ENCODE measurements around the gene SLC9A9.

Gene SLC9A9

DNA sequence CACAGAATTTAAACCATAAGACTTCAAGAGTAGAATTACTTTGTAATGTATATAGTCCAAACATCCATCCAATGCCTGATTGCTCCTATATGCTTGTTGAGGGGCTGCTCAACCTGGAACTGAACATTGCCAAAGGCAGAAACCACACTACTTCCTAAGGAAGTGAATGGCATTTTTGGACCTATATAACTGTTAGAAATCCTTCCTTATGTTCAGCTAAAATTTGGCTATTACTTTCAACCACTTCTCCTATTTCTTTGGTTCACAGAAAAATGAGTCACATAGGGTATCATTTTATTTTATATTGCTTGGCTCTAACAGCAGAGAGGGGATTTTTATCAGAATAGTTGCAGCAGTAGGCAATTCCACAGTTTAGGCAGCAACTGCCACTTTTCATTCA, 342.1 kb downstream of the SLC9A9 start:
- no peak for DNase-seq (ENCODE audit: low read depth)

GRCh38 chr3:143503325-143503885, 344.9 kb downstream of the SLC9A9 start:
- DNase-seq (ENCODE audit: low read depth) = no peak

GRCh38 chr3:143502081-143502480, 346.2 kb downstream of the SLC9A9 start:
- DNase-seq (ENCODE audit: low read depth) = no peak

- no peak for DNase-seq (ENCODE audit: low read depth)
Measured at GRCh38 chr3:143497382-143497781, 350.9 kb downstream of the SLC9A9 start.

DNA sequence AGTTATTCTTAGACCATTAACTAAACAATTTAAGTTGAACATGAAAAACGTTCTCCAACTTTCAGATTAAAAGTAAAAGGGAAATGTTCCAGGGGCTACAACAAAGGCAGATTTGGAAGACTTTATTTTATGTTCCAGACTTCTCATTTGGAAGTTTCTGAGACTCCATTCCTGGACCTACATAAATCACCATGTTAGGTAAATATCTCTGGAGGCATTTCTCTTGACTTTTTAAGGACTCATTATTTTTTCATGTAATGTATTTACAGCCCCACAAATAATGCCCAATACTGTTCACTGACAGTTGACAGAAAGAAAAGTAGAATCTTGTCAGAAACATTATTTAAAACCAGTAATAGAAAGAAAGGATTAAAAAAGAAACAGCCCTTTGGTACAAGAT, 352.1 kb downstream of the SLC9A9 start:
- DNase-seq (ENCODE audit: low read depth) = no peak

DNA sequence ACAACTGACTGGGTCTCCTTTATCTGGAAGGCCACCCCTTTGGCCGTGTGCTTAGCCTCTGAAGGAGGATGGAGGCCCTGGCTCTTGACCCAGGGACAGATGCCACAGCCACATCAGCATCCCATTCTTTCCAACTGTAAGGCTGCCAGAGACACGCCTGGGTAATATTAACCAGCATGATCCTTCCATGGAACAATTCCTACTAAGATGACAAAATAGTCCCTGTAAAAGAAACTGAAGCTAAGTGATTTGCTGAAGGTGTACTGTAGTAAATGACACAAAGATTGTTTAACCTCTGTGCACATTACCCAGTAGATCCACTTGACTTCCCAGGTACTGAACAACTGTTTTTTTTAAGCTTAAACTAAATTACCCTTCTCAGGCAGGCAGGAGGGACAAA, 352.7 kb downstream of the SLC9A9 start:
- DNase-seq (ENCODE audit: low read depth) = no peak

DNA sequence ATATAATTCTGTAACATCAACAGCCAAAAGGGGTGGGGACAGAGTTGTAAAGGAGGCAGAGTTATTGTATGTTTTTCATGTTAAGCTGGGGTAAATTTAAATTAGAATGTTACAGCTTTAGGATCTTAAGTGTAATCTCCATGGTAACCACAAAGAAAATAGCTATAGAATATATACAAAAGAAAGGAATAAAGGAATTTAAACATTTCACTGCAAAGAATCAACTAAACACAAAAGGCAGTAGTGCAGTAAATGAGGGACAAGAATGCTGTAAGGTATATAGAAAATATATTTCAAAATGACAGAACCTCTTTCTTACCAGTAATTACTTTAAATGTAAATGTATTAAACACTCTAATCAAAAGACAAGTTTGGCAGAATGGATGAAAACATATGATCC, 361.7 kb downstream of the SLC9A9 start:
- DNase-seq (ENCODE audit: low read depth) = no peak

DNA sequence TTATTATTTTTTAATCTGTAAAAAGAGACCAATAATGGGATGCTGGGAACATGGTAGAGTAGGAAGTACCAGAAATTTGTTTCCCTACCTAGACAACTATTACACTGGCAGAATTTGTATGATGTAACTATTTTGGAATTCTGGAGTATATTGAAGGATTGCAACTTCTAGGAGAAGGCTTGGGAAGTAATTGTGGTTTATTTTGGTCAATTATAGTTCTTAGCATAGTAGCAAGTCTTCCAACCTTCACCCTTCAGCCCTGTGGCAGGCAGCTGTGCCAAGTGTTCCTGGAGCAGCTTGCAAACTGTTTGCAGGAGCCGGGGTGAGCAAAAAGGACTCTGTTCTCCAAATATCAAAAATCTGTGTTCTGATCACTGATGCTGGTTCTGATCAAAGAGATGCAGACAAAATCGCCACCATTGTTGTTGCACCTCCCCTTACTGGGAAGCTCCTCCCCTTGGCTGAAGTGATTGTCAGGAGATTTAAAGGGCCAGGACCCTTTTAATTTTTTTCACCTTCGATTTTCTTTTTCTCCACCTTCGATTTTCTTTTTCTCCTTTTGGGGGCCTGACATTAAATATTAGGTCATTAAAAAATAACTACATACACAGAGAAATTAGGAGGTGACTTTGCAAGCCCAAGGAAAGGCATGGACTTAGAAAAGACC, 363.3 kb downstream of the SLC9A9 start:
- no peak for DNase-seq (ENCODE audit: low read depth)

GRCh38 chr3:143483214-143483613, 365.1 kb downstream of the SLC9A9 start:
- DNase-seq (ENCODE audit: low read depth) = no peak

DNA sequence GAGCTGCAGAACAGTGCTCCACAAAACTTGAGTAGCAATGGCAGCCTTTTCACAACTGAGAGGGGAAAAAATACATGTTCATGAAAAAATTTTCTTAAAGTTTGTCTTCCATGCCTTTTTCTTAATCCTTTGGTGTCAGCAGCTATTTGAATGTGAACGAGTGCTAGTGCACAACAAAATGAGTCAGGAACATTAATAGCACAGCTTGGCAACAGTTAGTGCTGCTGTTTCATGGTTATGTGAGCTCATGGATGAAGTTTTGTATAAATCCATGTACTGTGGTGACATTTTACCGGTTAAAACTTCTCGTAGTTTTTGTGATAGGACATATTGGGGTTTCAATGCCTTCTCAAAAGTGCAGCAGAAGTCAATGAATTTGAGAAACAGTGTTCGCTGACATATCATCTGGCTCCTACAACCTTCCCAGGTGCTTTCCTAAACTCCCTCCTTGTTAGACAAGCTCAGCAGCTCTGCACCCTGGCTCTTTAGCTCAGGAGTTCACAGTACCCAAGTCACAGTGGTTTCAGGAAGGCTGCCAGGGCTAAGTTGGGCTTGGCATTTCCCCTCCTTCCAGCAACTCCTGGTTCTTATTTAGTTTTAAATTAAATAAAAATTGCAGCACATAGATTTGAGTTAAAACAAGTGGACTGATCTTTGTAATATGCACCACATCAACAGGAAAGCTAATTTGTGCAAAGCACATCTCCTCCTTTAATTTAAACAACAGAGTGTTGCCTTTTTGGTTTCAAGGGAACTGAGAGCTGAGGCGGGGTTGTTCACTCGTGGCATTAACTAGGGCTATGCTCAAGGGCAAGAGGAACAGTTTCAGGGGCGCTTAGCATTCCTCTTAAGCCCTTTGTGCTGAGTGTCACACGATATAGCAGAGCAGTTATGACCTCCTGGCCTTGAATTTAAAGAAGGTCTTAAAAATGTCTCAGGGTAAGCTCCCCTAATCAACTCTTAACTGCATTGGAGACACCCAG, 365.9 kb downstream of the SLC9A9 start:
- no peak for DNase-seq (ENCODE audit: low read depth)

DNA sequence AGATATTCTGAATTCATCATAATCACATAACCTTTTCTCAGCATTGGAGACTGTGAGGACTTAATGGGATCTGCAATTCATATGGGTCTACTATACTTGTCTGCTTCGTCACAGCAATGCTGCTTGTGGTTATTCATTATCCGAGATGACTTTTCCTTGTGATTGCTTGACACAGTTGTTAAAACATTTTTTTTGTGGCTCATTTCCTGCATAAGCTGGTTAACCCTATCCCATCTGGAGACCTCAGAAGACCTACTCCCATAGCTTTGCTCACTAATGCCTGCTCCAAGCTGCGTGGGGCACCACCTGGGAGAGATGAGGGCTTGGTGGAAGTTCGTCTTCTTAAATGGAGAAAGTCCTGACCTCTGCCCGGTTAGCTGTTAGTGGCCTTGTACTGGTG, 367.9 kb downstream of the SLC9A9 start:
- no peak for DNase-seq (ENCODE audit: low read depth)

- DNase-seq (ENCODE audit: low read depth) = no peak
Measured at GRCh38 chr3:143479727-143480126, 368.5 kb downstream of the SLC9A9 start.

DNA sequence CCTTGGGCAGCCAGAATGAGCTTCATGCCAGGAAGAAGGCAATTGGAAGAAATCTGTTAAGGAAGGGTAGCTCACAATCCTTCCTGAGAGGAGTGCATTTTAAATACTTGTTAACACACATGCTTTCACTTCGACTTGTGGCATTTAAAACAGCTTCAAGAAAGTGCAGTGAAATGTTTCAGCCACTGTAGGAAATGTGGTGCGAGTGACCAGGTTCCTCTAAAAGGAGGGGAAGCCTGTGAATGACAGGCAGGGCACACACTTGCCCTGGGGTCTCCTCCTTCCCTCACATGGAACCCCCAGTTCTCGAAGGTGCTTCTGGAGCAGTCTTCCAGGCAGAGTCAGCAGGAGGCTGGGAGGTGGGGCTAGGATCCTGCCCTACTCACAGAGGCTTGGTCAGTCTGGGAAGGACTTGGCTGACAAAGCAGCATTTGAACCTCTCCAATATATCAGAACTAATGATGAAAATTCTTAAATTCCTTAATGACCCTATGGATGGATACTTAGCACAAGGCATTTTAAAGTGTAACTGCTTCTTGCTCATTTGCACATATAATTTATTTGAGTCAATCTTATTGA, 370.1 kb downstream of the SLC9A9 start:
- DNase-seq (ENCODE audit: low read depth) = no peak

- DNase-seq (ENCODE audit: low read depth) = no peak
Measured at GRCh38 chr3:143476965-143477640, 371.2 kb downstream of the SLC9A9 start.

DNA sequence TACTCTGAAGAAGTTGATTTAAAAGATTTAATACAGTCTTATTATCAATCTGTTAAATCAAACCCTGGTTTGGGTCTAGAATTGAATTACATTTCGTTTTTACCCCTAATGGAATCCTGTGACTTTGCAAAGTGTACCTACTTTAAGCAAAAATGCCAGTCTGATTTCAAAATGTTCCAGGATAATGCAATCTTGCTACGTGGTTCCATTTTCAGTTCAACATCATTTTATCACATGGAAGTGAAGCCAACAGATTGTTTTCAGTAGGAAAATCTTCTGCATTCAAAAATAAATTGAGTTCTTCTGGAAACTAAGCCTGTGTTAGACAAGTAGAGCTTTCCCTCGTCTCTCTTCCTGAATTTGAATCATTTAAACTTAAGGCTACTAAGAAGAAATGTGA, 372.3 kb downstream of the SLC9A9 start:
- no peak for DNase-seq (ENCODE audit: low read depth)

GRCh38 chr3:143472731-143473523, 375.3 kb downstream of the SLC9A9 start:
- DNase-seq (ENCODE audit: low read depth) = no peak

DNA sequence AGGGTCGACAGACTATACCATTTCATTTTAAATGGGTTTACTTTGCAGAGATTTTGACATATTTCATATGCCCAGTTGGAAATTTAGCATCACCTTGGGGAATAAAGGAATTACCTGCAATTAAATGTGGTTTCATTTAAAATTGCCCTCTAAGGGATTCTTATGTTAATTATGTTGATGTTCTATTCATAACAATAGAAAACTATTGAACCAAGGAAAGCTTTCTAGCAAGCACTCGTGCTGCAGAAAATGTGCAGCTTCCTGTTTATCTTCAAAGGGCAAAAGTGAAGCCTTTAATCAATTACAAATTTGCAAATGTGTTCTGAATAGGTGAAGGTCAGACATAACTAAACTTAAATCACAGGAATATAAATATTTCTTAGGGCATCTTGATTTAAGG, 376.6 kb downstream of the SLC9A9 start:
- no peak for DNase-seq (ENCODE audit: low read depth)

DNA sequence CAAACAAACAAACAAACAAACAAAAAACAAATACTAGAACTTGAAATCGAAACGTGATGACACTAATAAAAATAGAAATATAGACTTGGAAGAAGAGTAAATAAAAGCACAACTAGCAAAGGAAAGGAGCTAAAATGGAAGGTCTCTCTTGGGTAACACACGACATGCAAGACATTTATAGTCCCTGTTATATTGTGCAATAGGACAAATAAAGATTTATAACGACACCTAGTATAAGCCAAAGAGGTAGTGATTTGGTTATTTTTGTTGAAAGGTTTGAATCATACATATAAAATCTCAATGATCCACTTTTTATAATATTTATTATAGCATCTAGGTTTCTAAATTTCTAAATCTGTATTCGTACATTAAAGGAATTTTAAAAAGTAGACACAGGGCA, 379.1 kb downstream of the SLC9A9 start:
- no peak for DNase-seq (ENCODE audit: low read depth)

DNA sequence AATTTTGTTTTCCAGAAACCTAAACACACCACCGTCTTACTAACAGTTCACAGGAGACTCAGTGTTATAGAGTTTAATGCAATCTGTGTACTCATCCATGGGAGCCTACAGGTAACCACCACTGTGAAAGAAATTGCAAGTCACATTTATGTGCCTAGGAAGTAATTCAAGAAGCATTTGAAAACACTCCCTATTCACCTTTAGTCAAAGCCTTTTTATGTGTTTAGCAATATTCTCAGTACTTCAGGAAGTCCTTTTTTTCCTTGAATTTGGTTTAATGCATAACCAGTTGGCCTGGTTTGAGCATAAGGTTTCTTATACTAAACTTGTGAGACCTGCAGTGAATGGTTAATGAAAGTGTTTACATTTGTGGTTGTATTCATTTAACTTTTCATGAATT, 382.6 kb downstream of the SLC9A9 start:
- no peak for DNase-seq (ENCODE audit: low read depth)

GRCh38 chr3:143464850-143465249, 383.4 kb downstream of the SLC9A9 start:
- no peak for DNase-seq (ENCODE audit: low read depth)

DNA sequence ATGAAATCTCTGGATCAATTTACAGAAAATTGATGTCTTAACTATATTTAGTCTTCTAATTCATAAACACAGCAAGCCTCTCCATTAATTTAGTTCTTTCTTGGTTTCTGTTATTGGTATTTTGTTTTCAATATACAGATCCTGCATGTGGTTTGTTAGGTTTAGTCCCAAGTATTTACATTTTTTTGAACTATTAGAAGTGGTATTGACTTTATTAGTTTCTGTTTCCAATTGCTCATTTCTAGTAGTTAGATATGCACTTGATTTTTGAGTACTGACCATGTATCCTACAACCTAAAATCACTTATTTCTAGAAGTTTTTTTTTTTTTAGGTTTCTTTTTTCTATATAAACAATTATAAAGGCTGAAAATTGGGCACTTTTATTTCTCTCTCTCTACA, 392.8 kb downstream of the SLC9A9 start:
- no peak for DNase-seq (ENCODE audit: low read depth)

All from activated T-cell treated with anti-CD3 and anti-CD28 coated beads for 24 hours (primary cell).